A172 (cell line): Measurements from ENCODE around the gene RSU1. TPM values are rescaled to one million over a fixed set of nuclear protein-coding genes. Genes with fewer than 3 reads are reported as not detected.

ENCODE experiments used
- DNase-seq: peaks from one replicate; pipeline ENCODE4 v3.0.0-alpha.2; 2015; ENCODE audit warnings: low spot score
- total RNA-seq: library from RNA; depleted of rRNA; stranded (reverse); fragments of >200 nt; shearing (Covaris generic); gene quantifications from 2 replicates; pipeline ENCODE4 v1.2.3, GENCODE V29; 2014

RSU1 gene
- total RNA-seq, 1 experiment from 2014 or later, result 75.5 TPM

- DNase-seq, result no peak
These were observed 215.0 kb downstream of the RSU1 start for GRCh38 chr10:16602104-16602775.

DNA sequence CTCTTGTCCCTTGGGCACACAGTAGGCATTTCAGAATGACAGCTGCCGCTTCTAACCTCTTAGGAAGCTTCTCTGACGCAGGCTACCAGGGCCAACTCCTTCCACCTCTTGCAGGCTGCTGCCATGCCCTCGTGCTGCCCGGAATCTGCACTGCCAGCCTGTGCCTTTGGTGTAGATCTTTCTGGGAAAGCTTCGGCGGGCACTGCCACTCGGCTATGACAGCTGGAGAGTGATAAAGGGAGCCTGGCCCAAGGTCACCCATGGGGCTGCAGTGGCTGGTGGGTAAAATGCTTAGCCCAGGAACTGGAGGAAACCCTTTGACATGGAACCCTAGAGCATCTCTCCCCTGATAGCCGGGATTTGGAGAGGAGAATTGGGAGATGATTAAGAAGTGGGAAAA lies 217.6 kb downstream of the RSU1 start:
- no peak for DNase-seq

DNA sequence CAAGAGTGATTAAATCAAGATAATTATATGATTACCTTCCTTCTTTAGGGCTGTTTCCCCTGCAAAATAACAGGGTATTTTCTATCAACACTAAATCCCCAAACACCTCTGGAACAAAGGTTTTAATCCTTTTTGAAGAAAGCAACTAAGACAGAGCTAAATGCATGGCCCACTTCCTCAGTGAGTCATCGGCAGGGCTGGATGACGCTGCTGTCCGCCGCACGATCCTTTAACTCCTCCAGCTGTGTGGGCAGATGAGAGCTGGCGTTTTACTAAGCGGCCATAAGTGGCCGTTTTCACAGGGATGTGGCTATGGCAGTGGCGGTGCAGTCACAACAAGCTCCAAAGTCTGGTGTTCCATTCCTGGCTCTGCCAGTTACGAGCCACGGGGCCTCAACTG lies 219.6 kb downstream of the RSU1 start:
- peak; percentile 72 for DNase-seq

- no peak for DNase-seq
These were observed 224.8 kb downstream of the RSU1 start for GRCh38 chr10:16592378-16592777.

DNA sequence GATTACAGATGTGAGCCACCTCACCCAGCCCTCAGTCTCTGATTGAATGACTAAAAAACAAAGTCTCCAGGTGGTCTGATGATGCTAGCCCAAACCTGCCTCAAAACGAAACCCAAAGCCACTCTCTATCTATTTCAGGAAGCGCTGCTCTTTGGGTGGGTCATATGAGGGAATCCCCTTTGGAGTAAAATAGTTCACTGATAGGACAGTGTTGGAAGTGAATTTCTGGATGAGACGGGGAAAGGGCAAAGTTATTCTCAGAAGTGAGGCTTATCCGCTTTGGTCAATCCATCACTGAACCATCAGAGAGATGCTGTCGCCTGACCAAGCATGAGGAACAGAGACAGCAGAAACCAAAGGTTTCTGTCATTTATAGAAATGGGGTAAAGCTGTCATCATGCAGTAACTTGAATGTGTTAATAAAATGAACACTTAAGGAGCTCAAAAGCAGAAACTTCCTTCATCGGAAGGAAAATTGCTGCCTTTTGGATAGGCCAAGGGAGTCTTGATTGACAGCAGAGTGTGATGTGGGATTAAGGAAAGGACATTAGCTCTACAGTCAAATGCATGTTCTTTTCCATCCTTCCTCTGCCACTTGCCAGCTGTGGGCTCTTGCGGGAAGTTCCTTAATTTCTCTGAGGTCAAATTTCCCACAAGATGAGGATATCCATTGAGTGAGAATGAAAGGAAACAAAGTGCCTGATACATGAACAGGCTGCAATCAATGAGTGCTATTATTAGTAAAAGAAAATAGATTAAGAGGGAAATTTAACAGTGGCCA lies 230.7 kb downstream of the RSU1 start:
- no peak for DNase-seq

GRCh38 chr10:16585103-16585502 lies 232.1 kb downstream of the RSU1 start:
- no peak for DNase-seq

DNA sequence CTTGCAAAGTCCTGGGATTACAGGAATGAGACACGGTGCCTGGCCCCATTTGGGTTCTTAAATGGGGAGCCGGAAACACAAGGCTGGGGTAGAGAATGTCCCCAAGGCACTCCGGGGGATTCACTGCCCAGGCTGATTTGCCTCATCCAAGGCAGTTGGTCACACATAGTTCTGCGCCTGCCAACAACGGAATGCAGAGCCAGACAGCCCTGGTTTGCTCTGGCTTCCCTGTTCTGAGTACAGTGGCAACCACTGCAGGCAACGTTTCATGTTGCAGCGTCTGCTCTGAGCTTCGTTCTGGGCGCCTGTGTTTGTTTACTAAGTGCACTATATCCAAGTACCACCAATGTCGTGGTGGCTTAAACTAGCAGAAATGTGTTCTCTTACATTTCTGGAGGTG lies 233.8 kb downstream of the RSU1 start:
- no peak for DNase-seq

DNA sequence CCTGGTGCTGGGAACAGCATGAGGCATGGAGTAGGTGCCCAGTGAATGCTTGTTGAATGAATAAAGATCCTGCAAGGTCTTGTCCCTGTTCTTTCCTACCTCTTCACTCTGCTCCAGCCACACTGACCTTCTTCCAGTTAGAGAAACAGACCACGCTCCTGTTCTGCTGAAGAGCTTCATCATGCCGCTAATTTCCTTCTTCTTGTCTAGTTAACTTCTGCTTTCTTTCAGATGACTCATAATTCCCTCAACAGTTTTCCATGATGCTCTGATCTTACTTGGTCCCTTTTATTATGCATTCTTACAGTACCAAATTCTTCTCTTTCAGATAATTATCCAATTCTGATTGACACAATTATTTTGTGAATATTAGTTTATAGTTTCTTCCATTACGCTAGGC lies 236.0 kb downstream of the RSU1 start:
- DNase-seq, result no peak

GRCh38 chr10:16570731-16571130 lies 246.5 kb downstream of the RSU1 start:
- no peak for DNase-seq

- no peak for DNase-seq
These were observed 250.9 kb downstream of the RSU1 start for GRCh38 chr10:16566202-16566805.

- DNase-seq, result peak; percentile 4
These were observed 251.6 kb downstream of the RSU1 start for GRCh38 chr10:16565604-16566003.

DNA sequence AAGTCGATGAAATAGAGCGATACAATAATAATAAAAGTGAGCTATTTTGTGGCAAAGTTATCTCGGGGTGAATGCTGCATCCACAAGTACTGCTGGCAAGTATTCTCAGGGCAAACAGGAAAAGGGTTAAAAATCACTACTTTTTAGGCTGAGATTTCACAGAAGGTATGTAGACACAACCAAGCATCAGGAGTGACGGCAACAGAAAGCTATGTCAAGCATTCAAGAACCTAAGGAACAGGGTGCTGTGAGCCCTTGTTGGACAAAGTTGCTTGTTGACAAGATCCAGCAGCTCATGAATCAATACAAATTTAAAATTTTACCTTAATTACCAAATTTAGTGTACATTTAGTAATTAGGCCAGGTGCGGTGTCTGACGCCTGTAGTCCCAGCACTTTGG lies 254.3 kb downstream of the RSU1 start:
- no peak for DNase-seq

- no peak for DNase-seq
These were observed 257.9 kb downstream of the RSU1 start for GRCh38 chr10:16559236-16559773.

DNA sequence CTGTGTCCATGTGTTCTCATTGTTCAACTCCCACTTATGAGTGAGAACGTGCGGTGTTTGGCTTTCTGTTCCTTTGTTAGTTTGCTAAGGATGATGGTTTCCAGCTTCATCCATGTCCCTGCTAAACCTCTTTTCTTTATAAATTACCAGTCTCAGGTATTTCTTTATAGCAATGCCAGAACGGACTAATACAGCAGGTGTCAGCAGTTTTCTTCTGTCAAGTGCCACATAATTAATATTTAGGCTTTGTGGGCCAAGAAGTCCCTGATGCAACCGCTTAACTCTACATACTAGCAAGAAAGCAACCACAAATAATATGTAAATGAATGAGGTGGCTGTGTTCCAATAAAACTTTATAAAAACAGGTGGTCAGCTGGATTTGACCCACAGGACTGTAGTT lies 269.3 kb downstream of the RSU1 start:
- no peak for DNase-seq

- DNase-seq, result peak; percentile 14
These were observed 272.0 kb downstream of the RSU1 start for GRCh38 chr10:16545116-16545736.

DNA sequence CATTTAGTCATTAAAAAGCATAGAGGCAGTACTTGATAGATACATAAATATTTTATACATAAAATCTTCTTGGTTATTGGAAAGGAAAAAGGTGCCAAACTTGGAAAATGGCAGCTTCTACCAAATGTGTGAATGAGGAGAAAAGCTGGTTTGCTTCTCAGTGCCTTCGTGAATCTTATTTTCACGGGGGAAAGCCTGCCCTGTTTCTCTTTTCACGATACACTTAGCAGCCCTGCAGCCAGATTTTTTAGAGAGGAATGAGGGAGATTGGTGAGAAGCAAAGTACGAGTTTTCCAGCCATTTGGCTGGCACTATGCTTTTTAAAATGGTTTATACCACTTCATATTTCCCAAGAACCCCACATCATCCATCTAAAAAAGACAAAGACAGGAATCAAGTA lies 272.6 kb downstream of the RSU1 start:
- DNase-seq, result no peak

GRCh38 chr10:16544099-16544498 lies 273.1 kb downstream of the RSU1 start:
- DNase-seq, result no peak
